ENCODE measurements around the gene ANKRD33B. TPM values are rescaled to one million over a fixed set of nuclear protein-coding genes. Genes with fewer than 3 reads are reported as not detected.
A peak's percentile ranks its signal among the peaks of the same experiment; 100 is the strongest.

ANKRD33B gene
- total RNA-seq, 1 donor from 2014 or later, result 31.1 TPM

GRCh38 chr5:10699987-10700386, 136.1 kb downstream of the ANKRD33B start:
- Mint-ChIP-seq H3K36me3 (ENCODE audit: low read depth) (peaks cover 3% of the 10 kb centered on the region), H3K9me3 (no peaks in the 10 kb centered on the region), H3K27ac (no peak overlapping the region), H3K4me3 (ENCODE audit: low read depth) (no peak overlapping the region), H3K27me3 (ENCODE audit: low read depth) (no peaks in the 10 kb centered on the region), H3K4me1 (ENCODE audit: low read depth) (peaks cover 18% of the 10 kb centered on the region)
- DNase-seq (ENCODE audit: low spot score), result no peak
- intact Hi-C loops (cut with micrococcal nuclease), result loop anchor here (5.0 kb wide), 1 partner anchor 77 kb away; no protein-coding TSS in a partner anchor

- intact Hi-C loops (cut with micrococcal nuclease), result loop anchor here (5.0 kb wide), 1 partner anchor 77 kb away; no protein-coding TSS in a partner anchor
- no peaks in the 10 kb centered on the region for H3K27me3 Mint-ChIP-seq (ENCODE audit: low read depth)
- no peak for DNase-seq (ENCODE audit: low spot score)
- no peak overlapping the region for H3K27ac Mint-ChIP-seq
- no peaks in the 10 kb centered on the region for H3K9me3 Mint-ChIP-seq
- H3K36me3 Mint-ChIP-seq (ENCODE audit: low read depth), result peaks cover 6% of the 10 kb centered on the region
- H3K4me1 Mint-ChIP-seq (ENCODE audit: low read depth), result peaks cover 24% of the 10 kb centered on the region
- H3K4me3 Mint-ChIP-seq (ENCODE audit: low read depth), result no peak overlapping the region
Measured at GRCh38 chr5:10700516-10700915, 136.6 kb downstream of the ANKRD33B start.

DNA sequence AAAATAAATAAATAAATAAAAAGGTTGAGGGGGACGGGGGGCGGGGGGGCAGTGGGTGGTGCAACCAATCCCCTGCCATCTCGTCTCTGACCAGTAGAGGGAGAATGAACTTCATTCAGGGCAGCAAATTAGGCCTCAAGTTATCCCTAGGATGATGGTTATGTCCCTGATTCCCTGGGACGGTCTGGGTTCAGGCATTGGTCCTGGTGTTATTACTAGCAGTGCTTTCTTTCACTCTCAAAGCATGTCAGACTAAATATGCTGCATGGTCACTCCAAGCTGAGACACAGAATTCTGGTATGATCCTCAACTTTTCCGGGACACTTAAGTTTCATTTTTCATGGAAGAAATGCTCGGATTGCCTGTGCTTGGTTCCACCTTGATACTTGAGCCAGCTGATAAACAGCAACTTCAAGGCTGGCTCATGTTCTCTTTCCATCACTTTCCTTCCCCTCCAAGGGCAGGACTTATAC, 137.7 kb downstream of the ANKRD33B start:
- Mint-ChIP-seq H3K27ac (no peak overlapping the region), H3K36me3 (ENCODE audit: low read depth) (peaks cover 7% of the 10 kb centered on the region), H3K27me3 (ENCODE audit: low read depth) (no peaks in the 10 kb centered on the region), H3K9me3 (no peaks in the 10 kb centered on the region), H3K4me1 (ENCODE audit: low read depth) (peaks cover 29% of the 10 kb centered on the region), H3K4me3 (ENCODE audit: low read depth) (no peak overlapping the region)
- intact Hi-C loops (cut with micrococcal nuclease), result loop anchor here (5.0 kb wide), 1 partner anchor 76 kb away; no protein-coding TSS in a partner anchor
- no peak for DNase-seq (ENCODE audit: low spot score)

DNA sequence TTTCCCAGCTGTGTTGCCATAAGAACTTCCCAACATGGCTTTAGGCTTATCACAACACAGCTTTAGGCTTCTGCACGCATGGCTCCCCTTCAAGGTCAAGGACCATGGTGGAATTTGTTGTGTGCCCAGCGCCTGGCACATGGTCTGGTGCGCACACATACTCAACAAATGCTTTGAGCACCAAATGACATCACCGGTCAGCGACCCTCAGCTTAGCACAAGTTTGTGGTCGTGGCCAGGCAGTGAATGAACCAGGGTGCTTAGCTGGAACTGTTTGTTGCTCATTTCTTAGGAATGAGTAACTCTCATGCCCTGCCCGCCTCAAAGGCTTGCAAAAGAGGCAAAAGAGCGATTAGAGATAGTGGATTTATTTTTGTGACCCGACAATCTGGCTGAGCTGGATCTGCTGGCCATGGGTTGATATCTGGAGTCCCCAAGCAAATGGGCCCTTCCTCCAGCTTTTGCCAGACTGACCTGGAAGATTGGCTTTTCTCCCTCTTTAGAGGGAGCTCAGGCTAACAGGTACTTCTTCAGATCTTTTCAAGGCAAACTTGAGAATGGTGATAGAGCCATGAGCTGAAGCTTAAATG, 138.3 kb downstream of the ANKRD33B start:
- Mint-ChIP-seq H3K4me1 (ENCODE audit: low read depth) (peaks cover 28% of the 10 kb centered on the region), H3K36me3 (ENCODE audit: low read depth) (peaks cover 7% of the 10 kb centered on the region), H3K27ac (no peak overlapping the region), H3K4me3 (ENCODE audit: low read depth) (no peak overlapping the region), H3K27me3 (ENCODE audit: low read depth) (no peaks in the 10 kb centered on the region), H3K9me3 (no peaks in the 10 kb centered on the region)
- intact Hi-C loops (cut with micrococcal nuclease), result loop anchor here (5.0 kb wide), 1 partner anchor 75 kb away; no protein-coding TSS in a partner anchor
- no peak for DNase-seq (ENCODE audit: low spot score)

GRCh38 chr5:10702911-10703491, 139.1 kb downstream of the ANKRD33B start:
- intact Hi-C loops (cut with micrococcal nuclease), result loop anchor here (5.0 kb wide), 1 partner anchor 74 kb away; no protein-coding TSS in a partner anchor
- DNase-seq (ENCODE audit: low spot score), result no peak
- Mint-ChIP-seq H3K27me3 (ENCODE audit: low read depth) (no peaks in the 10 kb centered on the region), H3K4me3 (ENCODE audit: low read depth) (no peak overlapping the region), H3K36me3 (ENCODE audit: low read depth) (peaks cover 7% of the 10 kb centered on the region), H3K4me1 (ENCODE audit: low read depth) (peaks cover 28% of the 10 kb centered on the region), H3K27ac (no peak overlapping the region), H3K9me3 (no peaks in the 10 kb centered on the region)

DNA sequence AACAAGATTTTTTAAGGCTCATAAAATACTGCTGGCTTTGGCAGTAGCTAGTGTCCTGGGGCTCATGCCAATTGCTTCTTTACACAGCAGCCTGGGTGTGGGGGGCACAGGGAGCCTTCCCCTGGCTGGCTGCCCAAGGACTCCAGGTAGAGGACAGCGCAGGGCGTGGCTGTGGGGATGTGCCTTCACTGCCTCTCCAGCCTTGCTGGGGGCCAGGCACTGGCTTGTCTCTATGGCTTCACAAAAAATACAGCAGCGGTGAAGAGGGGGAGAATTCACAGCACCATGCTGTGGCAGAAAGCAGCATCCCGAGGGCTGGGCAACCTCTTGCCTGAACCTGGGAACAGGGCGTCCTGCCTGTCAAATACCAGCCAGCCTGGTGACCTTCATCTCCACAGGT, 139.8 kb downstream of the ANKRD33B start:
- intact Hi-C loops (cut with micrococcal nuclease), result loop anchor here (5.0 kb wide), 1 partner anchor 74 kb away; no protein-coding TSS in a partner anchor
- H3K27me3 Mint-ChIP-seq (ENCODE audit: low read depth), result no peaks in the 10 kb centered on the region
- no peak overlapping the region for H3K4me3 Mint-ChIP-seq (ENCODE audit: low read depth)
- no peaks in the 10 kb centered on the region for H3K9me3 Mint-ChIP-seq
- H3K36me3 Mint-ChIP-seq (ENCODE audit: low read depth), result peaks cover 7% of the 10 kb centered on the region
- H3K4me1 Mint-ChIP-seq (ENCODE audit: low read depth), result peaks cover 28% of the 10 kb centered on the region
- DNase-seq (ENCODE audit: low spot score), result no peak
- no peak overlapping the region for H3K27ac Mint-ChIP-seq

- Mint-ChIP-seq H3K36me3 (ENCODE audit: low read depth) (peaks cover 6% of the 10 kb centered on the region), H3K4me3 (ENCODE audit: low read depth) (no peak overlapping the region), H3K4me1 (ENCODE audit: low read depth) (peaks cover 27% of the 10 kb centered on the region), H3K27me3 (ENCODE audit: low read depth) (no peaks in the 10 kb centered on the region), H3K9me3 (no peaks in the 10 kb centered on the region), H3K27ac (peak overlapping the region; percentile 33)
- intact Hi-C loops (cut with micrococcal nuclease), result loop anchor here (5.0 kb wide), 1 partner anchor 72 kb away; no protein-coding TSS in a partner anchor
- no peak for DNase-seq (ENCODE audit: low spot score)
Measured at GRCh38 chr5:10704949-10705621, 141.2 kb downstream of the ANKRD33B start.

GRCh38 chr5:10705747-10706146, 141.9 kb downstream of the ANKRD33B start:
- Mint-ChIP-seq H3K36me3 (ENCODE audit: low read depth) (peaks cover 4% of the 10 kb centered on the region), H3K4me1 (ENCODE audit: low read depth) (peaks cover 26% of the 10 kb centered on the region), H3K27me3 (ENCODE audit: low read depth) (no peaks in the 10 kb centered on the region), H3K4me3 (ENCODE audit: low read depth) (no peak overlapping the region), H3K9me3 (no peaks in the 10 kb centered on the region), H3K27ac (peak overlapping the region; percentile 33)
- intact Hi-C loops (cut with micrococcal nuclease), result no loop called here
- no peak for DNase-seq (ENCODE audit: low spot score)

DNA sequence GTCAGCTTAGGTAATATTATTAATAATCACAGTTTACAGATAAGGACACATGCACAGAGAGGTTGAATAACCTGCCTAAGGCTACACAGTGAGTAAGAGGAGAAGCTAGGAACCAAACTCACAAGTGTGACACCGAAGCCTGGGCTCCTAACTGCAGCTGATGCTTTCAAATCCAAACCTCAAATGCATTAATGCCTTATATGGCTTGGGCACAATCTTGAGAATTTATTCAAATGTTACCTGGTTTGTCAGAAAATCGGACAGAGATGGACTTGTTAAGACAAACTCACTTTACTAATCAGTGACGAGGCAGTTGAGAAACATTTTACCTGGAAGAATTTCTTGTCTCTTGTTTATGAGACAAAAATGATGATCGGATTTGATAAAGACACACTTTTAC, 142.5 kb downstream of the ANKRD33B start:
- Mint-ChIP-seq H3K27ac (no peak overlapping the region), H3K27me3 (ENCODE audit: low read depth) (no peaks in the 10 kb centered on the region), H3K4me1 (ENCODE audit: low read depth) (peaks cover 28% of the 10 kb centered on the region), H3K36me3 (ENCODE audit: low read depth) (peaks cover 4% of the 10 kb centered on the region), H3K9me3 (no peaks in the 10 kb centered on the region), H3K4me3 (ENCODE audit: low read depth) (no peak overlapping the region)
- DNase-seq (ENCODE audit: low spot score), result no peak
- intact Hi-C loops (cut with micrococcal nuclease), result no loop called here

Other genes starting within 250 kb of the ANKRD33B start
- 111 and 116 TPM in 2 replicates for gene MARCHF6, start 210.4 kb upstream of the ANKRD33B start, total RNA-seq
- gene ROPN1L, start 122.2 kb upstream of the ANKRD33B start, total RNA-seq, result 0.16 and 0.55 TPM in 2 replicates
- 51.3 and 56.6 TPM in 2 replicates for gene DAP, start 197.2 kb downstream of the ANKRD33B start, total RNA-seq

Data from activated T-helper 2 cell treated with anti-CD3 and anti-CD28 coated beads, Interferon-gamma antibody, Interleukin-2, Interleukin-4, amounts not matched to agents 10 μg/mL and 5 μg/mL and 100 μg/mL, durations not matched to agents 14 hours and 24 hours and 36 hours (primary cell).